ENCODE data around the gene IFT81. TPM values are rescaled to one million over a fixed set of nuclear protein-coding genes. Genes with fewer than 3 reads are reported as not detected.

The IFT81 gene
- total RNA-seq, 5 donors from 2014 or later (not counting 1 experiment from before 2014, with no cell fraction given): 0.73 to 2.3 (median 1.5) TPM

- ATAC-seq (replicated peaks in 1 of 4) (no peak), DNase-seq (no peak)
- H3K9me3 Mint-ChIP-seq: no peaks in the 10 kb centered on the region
- Histone ChIP-seq H3K4me3 (ENCODE audit: control insufficient read depth in 1 of 2, extremely low read depth in 1 of 2, low read length in 1 of 2) (no peak overlapping the region), H3K36me3 (ENCODE audit: control insufficient read depth in 2 of 2, extremely low read depth in 1 of 2, insufficient read depth in 1 of 2, low read length in 1 of 2) (no peaks in the 10 kb centered on the region), H3K27ac (ENCODE audit: low read length) (no peak overlapping the region), H3K27me3 (replicated peaks in 1 of 2; ENCODE audit: control insufficient read depth in 2 of 2, extremely low read depth in 1 of 2, insufficient read depth in 2 of 2, low read length in 1 of 2) (no peaks in the 10 kb centered on the region), H3K9me3 (no peaks in the 10 kb centered on the region), H3K4me1 (ENCODE audit: control insufficient read depth in 1 of 2, extremely low read depth in 1 of 2, insufficient read depth in 2 of 2, low read length in 2 of 2) (no peaks in the 10 kb centered on the region)
- H3K4me1 Mint-ChIP-seq: no peaks in the 10 kb centered on the region
- CTCF ChIA-PET: no interaction called here
- peaks cover 0 to 5% of the 10 kb centered on the region in 2 donors for H3K27me3 Mint-ChIP-seq
- no peak overlapping the region for H3K27ac Mint-ChIP-seq
- POLR2A ChIA-PET: no interaction called here
- H3K4me3 Mint-ChIP-seq: no peak overlapping the region
- H3K36me3 Mint-ChIP-seq: no peaks in the 10 kb centered on the region
- WGBS (ENCODE audit: insufficient coverage): no CpG with 5 or more reads among the region's 1 CpG
Observed at GRCh38 chr12:110228756-110229155, 104.6 kb downstream of the IFT81 start.

GRCh38 chr12:110229409-110229808 is 105.3 kb downstream of the IFT81 start:
- Histone ChIP-seq H3K4me1 (ENCODE audit: control insufficient read depth in 1 of 2, extremely low read depth in 1 of 2, insufficient read depth in 2 of 2, low read length in 2 of 2) (no peaks in the 10 kb centered on the region), H3K4me3 (ENCODE audit: control insufficient read depth in 1 of 2, extremely low read depth in 1 of 2, low read length in 1 of 2) (no peak overlapping the region), H3K9me3 (no peaks in the 10 kb centered on the region), H3K27me3 (replicated peaks in 1 of 2; ENCODE audit: control insufficient read depth in 2 of 2, extremely low read depth in 1 of 2, insufficient read depth in 2 of 2, low read length in 1 of 2) (no peaks in the 10 kb centered on the region), H3K36me3 (ENCODE audit: control insufficient read depth in 2 of 2, extremely low read depth in 1 of 2, insufficient read depth in 1 of 2, low read length in 1 of 2) (no peaks in the 10 kb centered on the region), H3K27ac (ENCODE audit: low read length) (no peak overlapping the region)
- no CpG with 5 or more reads among the region's 4 CpGs for WGBS (ENCODE audit: insufficient coverage)
- Mint-ChIP-seq H3K4me3 (no peak overlapping the region), H3K36me3 (no peaks in the 10 kb centered on the region), H3K4me1 (no peaks in the 10 kb centered on the region), H3K27ac (no peak overlapping the region), H3K27me3 (peaks cover 0 to 5% of the 10 kb centered on the region in 2 donors), H3K9me3 (no peaks in the 10 kb centered on the region)
- CTCF ChIA-PET: no interaction called here
- POLR2A ChIA-PET: no interaction called here
- DNase-seq (no peak), ATAC-seq (replicated peaks in 1 of 4) (no peak)

- no peak overlapping the region for H3K4me3 Mint-ChIP-seq
- WGBS (ENCODE audit: insufficient coverage): no CpG with 5 or more reads among the region's 1 CpG
- H3K4me1 ChIP-seq (ENCODE audit: control insufficient read depth in 1 of 2, extremely low read depth in 1 of 2, insufficient read depth in 2 of 2, low read length in 2 of 2): no peaks in the 10 kb centered on the region
- H3K36me3 ChIP-seq (ENCODE audit: control insufficient read depth in 2 of 2, extremely low read depth in 1 of 2, insufficient read depth in 1 of 2, low read length in 1 of 2): no peaks in the 10 kb centered on the region
- no peak for DNase-seq
- H3K27me3 Mint-ChIP-seq: peaks cover 0 to 5% of the 10 kb centered on the region in 2 donors
- no peaks in the 10 kb centered on the region for H3K36me3 Mint-ChIP-seq
- no peaks in the 10 kb centered on the region for H3K27me3 ChIP-seq (replicated peaks in 1 of 2; ENCODE audit: control insufficient read depth in 2 of 2, extremely low read depth in 1 of 2, insufficient read depth in 2 of 2, low read length in 1 of 2)
- H3K4me1 Mint-ChIP-seq: no peaks in the 10 kb centered on the region
- H3K4me3 ChIP-seq (ENCODE audit: control insufficient read depth in 1 of 2, extremely low read depth in 1 of 2, low read length in 1 of 2): no peak overlapping the region
- no peak overlapping the region for H3K27ac Mint-ChIP-seq
- H3K27ac ChIP-seq (ENCODE audit: low read length): no peak overlapping the region
- CTCF ChIA-PET: interaction anchor here in 1 of 2 donors (0.7 kb wide), 1 partner anchor 31 kb away, joined by 3 read pairs; no protein-coding TSS in a partner anchor
- H3K9me3 ChIP-seq: no peaks in the 10 kb centered on the region
- POLR2A ChIA-PET: no interaction called here
- ATAC-seq (replicated peaks in 1 of 4): no peak
- no peaks in the 10 kb centered on the region for H3K9me3 Mint-ChIP-seq
Observed at GRCh38 chr12:110230655-110231054, 106.5 kb downstream of the IFT81 start.

GRCh38 chr12:110233212-110233903 is 109.2 kb downstream of the IFT81 start:
- Histone ChIP-seq H3K4me1 (ENCODE audit: control insufficient read depth in 1 of 2, extremely low read depth in 1 of 2, insufficient read depth in 2 of 2, low read length in 2 of 2) (no peaks in the 10 kb centered on the region), H3K27ac (ENCODE audit: low read length) (no peak overlapping the region), H3K36me3 (ENCODE audit: control insufficient read depth in 2 of 2, extremely low read depth in 1 of 2, insufficient read depth in 1 of 2, low read length in 1 of 2) (no peaks in the 10 kb centered on the region), H3K9me3 (no peaks in the 10 kb centered on the region), H3K27me3 (replicated peaks in 1 of 2; ENCODE audit: control insufficient read depth in 2 of 2, extremely low read depth in 1 of 2, insufficient read depth in 2 of 2, low read length in 1 of 2) (peaks cover 0 to 5% of the 10 kb centered on the region in 2 experiments), H3K4me3 (ENCODE audit: control insufficient read depth in 1 of 2, extremely low read depth in 1 of 2, low read length in 1 of 2) (no peak overlapping the region)
- ATAC-seq (replicated peaks in 1 of 4) (no peak), DNase-seq (no peak)
- CTCF ChIA-PET: interaction anchor here in 1 of 2 donors (0.5 kb wide), 1 partner anchor 379 kb away, joined by 5 read pairs; no protein-coding TSS in a partner anchor
- peaks cover 0 to 4% of the 10 kb centered on the region in 2 donors for H3K27me3 Mint-ChIP-seq
- no peak overlapping the region for H3K27ac Mint-ChIP-seq
- POLR2A ChIA-PET: no interaction called here
- no peaks in the 10 kb centered on the region for H3K9me3 Mint-ChIP-seq
- H3K4me1 Mint-ChIP-seq: no peaks in the 10 kb centered on the region
- no peaks in the 10 kb centered on the region for H3K36me3 Mint-ChIP-seq
- no peak overlapping the region for H3K4me3 Mint-ChIP-seq
- WGBS (ENCODE audit: insufficient coverage): 62% methylated on average over 2 of the region's 6 CpGs

GRCh38 chr12:110234331-110234751 is 110.2 kb downstream of the IFT81 start:
- Mint-ChIP-seq H3K9me3 (no peaks in the 10 kb centered on the region), H3K27me3 (peaks cover 0 to 4% of the 10 kb centered on the region in 2 donors), H3K4me1 (no peaks in the 10 kb centered on the region), H3K36me3 (no peaks in the 10 kb centered on the region), H3K27ac (no peak overlapping the region), H3K4me3 (no peak overlapping the region)
- H3K27ac ChIP-seq (ENCODE audit: low read length): no peak overlapping the region
- peaks cover 0 to 5% of the 10 kb centered on the region in 2 experiments for H3K27me3 ChIP-seq (replicated peaks in 1 of 2; ENCODE audit: control insufficient read depth in 2 of 2, extremely low read depth in 1 of 2, insufficient read depth in 2 of 2, low read length in 1 of 2)
- ATAC-seq (replicated peaks in 1 of 4) (no peak), DNase-seq (no peak)
- H3K36me3 ChIP-seq (ENCODE audit: control insufficient read depth in 2 of 2, extremely low read depth in 1 of 2, insufficient read depth in 1 of 2, low read length in 1 of 2): no peaks in the 10 kb centered on the region
- ChIA-PET CTCF (no interaction called here), POLR2A (no interaction called here)
- H3K4me3 ChIP-seq (ENCODE audit: control insufficient read depth in 1 of 2, extremely low read depth in 1 of 2, low read length in 1 of 2): no peak overlapping the region
- H3K4me1 ChIP-seq (ENCODE audit: control insufficient read depth in 1 of 2, extremely low read depth in 1 of 2, insufficient read depth in 2 of 2, low read length in 2 of 2): no peaks in the 10 kb centered on the region
- no CpG with 5 or more reads among the region's 2 CpGs for WGBS (ENCODE audit: insufficient coverage)
- no peaks in the 10 kb centered on the region for H3K9me3 ChIP-seq

- Mint-ChIP-seq H3K27me3 (peaks cover 0 to 6% of the 10 kb centered on the region in 2 donors), H3K9me3 (no peaks in the 10 kb centered on the region), H3K36me3 (peaks cover under 1% of the 10 kb centered on the region), H3K4me3 (no peak overlapping the region), H3K27ac (no peak overlapping the region), H3K4me1 (no peaks in the 10 kb centered on the region)
- Histone ChIP-seq H3K27me3 (replicated peaks in 1 of 2; ENCODE audit: control insufficient read depth in 2 of 2, extremely low read depth in 1 of 2, insufficient read depth in 2 of 2, low read length in 1 of 2) (peaks cover 0 to 5% of the 10 kb centered on the region in 2 experiments), H3K27ac (ENCODE audit: low read length) (no peak overlapping the region), H3K36me3 (ENCODE audit: control insufficient read depth in 2 of 2, extremely low read depth in 1 of 2, insufficient read depth in 1 of 2, low read length in 1 of 2) (no peaks in the 10 kb centered on the region), H3K9me3 (no peaks in the 10 kb centered on the region), H3K4me3 (ENCODE audit: control insufficient read depth in 1 of 2, extremely low read depth in 1 of 2, low read length in 1 of 2) (no peak overlapping the region), H3K4me1 (ENCODE audit: control insufficient read depth in 1 of 2, extremely low read depth in 1 of 2, insufficient read depth in 2 of 2, low read length in 2 of 2) (no peaks in the 10 kb centered on the region)
- no peak for DNase-seq
- no peak for ATAC-seq (replicated peaks in 1 of 4)
- CTCF ChIA-PET: no interaction called here
- POLR2A ChIA-PET: no interaction called here
- WGBS (ENCODE audit: insufficient coverage): no CpG with 5 or more reads among the region's 3 CpGs
Observed at GRCh38 chr12:110234755-110235154, 110.6 kb downstream of the IFT81 start.
